OCI-LY1 (cell line): ENCODE measurements around the gene ZP1.

Source experiments
- H2AFZ ChIP-seq: fragments of 200-600 bp; sonication (generic), shearing (Covaris generic); 2 replicates; pipeline ENCODE4 v1.6.0; 2014; ENCODE audit warnings: antibody characterized with exemption, mild to moderate bottlenecking, low read length
- H3F3A ChIP-seq: fragments of 200-600 bp; sonication (generic), shearing (Covaris generic); 2 replicates; pipeline ENCODE4 v1.6.0; 2014; ENCODE audit warnings: mild to moderate bottlenecking, antibody characterized with exemption, low read length, moderate library complexity; ENCODE audit not compliant: insufficient read depth
- H3K27ac ChIP-seq: fragments of 200-600 bp; sonication (generic); 2 replicates; pipeline ENCODE4 v1.5.1; 2014; ENCODE audit warnings: low read length, mixed run types, mild to moderate bottlenecking, low read depth; ENCODE audit not compliant: poor library complexity, severe bottlenecking
- H3K27me3 ChIP-seq: fragments of 200-600 bp; sonication (generic); 2 replicates; pipeline ENCODE4 v1.6.0; 2014; ENCODE audit warnings: antibody characterized with exemption, mild to moderate bottlenecking, low read length, moderate library complexity; ENCODE audit not compliant: insufficient read depth
- H3K36me3 ChIP-seq: fragments of 200-600 bp; sonication (generic); 2 replicates; pipeline ENCODE4 v1.6.1; 2014; ENCODE audit warnings: mild to moderate bottlenecking, antibody characterized with exemption, low read length, moderate library complexity, mixed read lengths; ENCODE audit not compliant: insufficient read depth
- H3K4me1 ChIP-seq: fragments of 200-600 bp; sonication (generic); 2 replicates; pipeline ENCODE4 v1.5.1; 2014; ENCODE audit warnings: mild to moderate bottlenecking, low read length, moderate library complexity; ENCODE audit not compliant: insufficient read depth, severe bottlenecking
- H3K4me2 ChIP-seq: fragments of 200-600 bp; sonication (generic), shearing (Covaris generic); 2 replicates; pipeline ENCODE4 v1.6.1; 2014; ENCODE audit warnings: low read length
- H3K4me3 ChIP-seq: fragments of 200-600 bp; sonication (generic); 2 replicates; pipeline ENCODE4 v1.5.1; 2014; ENCODE audit warnings: low read length, low read depth, mild to moderate bottlenecking, mixed read lengths; ENCODE audit not compliant: poor library complexity, severe bottlenecking
- H3K79me2 ChIP-seq: fragments of 200-600 bp; shearing (Covaris generic); 2 replicates; pipeline ENCODE4 v1.6.1; 2016; ENCODE audit warnings: mixed run types, low read length, mixed read lengths; ENCODE audit not compliant: insufficient read depth
- H3K9ac ChIP-seq: fragments of 200-600 bp; sonication (generic), shearing (Covaris generic); 2 replicates; pipeline ENCODE4 v1.6.1; 2014; ENCODE audit warnings: mild to moderate bottlenecking, low read length, mixed read lengths
- H3K9me2 ChIP-seq: fragments of 200-600 bp; sonication (generic), shearing (Covaris generic); 2 replicates; pipeline ENCODE4 v1.6.1; 2014; ENCODE audit warnings: low read depth, mild to moderate bottlenecking, low read length, mixed read lengths
- H3K9me3 ChIP-seq: fragments of 200-600 bp; shearing (Covaris generic); 2 replicates; pipeline ENCODE4 v1.6.1; 2014; ENCODE audit warnings: low read length, mixed read lengths
- H4K20me1 ChIP-seq: fragments of 200-600 bp; sonication (generic), shearing (Covaris generic); 2 replicates; pipeline ENCODE4 v1.6.0; 2016; ENCODE audit warnings: mild to moderate bottlenecking, low read length; ENCODE audit not compliant: insufficient read depth
- EZH2 ChIP-seq: fragments of 200-600 bp; sonication (generic), shearing (Covaris generic); IDR thresholded peaks from 2 replicates; pipeline ENCODE4 v1.8.0; 2017; ENCODE audit warnings: borderline replicate concordance, mixed run types, mild to moderate bottlenecking, antibody characterized with exemption, low read length, moderate library complexity, mixed read lengths
- TF ChIP-seq, protein P1 (sequence below): fragments of 200-600 bp; sonication (generic), shearing (Covaris generic); IDR thresholded peaks from 2 replicates; pipeline ENCODE4 v1.5.1; 2017; ENCODE audit warnings: mild to moderate bottlenecking, antibody characterized with exemption, low read length, moderate library complexity, mixed read lengths

The ZP1 gene

DNA sequence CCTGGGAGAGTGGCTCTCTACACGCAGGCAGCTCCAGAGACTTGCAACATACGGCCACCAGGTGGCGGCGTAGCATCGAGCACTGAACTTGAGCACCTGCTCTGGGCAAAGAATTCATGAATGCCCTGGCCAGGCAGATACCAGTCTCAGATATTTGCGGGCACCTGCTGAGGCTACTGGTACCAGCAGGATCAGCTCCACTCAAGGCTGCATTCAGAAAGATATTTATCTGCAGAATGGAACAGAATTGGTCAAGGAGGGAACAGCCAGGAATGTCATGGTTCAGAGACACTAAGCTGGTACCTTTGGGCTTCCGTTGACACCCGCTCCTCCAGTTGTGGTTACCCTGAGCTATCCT, 36.2 kb upstream of the ZP1 start:
- no peak overlapping the region for H3K27ac ChIP-seq
- peaks cover 7% of the 10 kb centered on the region for H3K4me1 ChIP-seq
- H3K4me3 ChIP-seq, result no peak overlapping the region
- no peaks in the 10 kb centered on the region for H3K36me3 ChIP-seq
- no peak overlapping the region for H3K4me2 ChIP-seq
- H2AFZ ChIP-seq, result no peak overlapping the region
- H3K79me2 ChIP-seq, result no peaks in the 10 kb centered on the region
- H3F3A ChIP-seq, result no peaks in the 10 kb centered on the region
- no peak overlapping the region for H3K9ac ChIP-seq
- no peaks in the 10 kb centered on the region for H3K9me2 ChIP-seq
- H3K9me3 ChIP-seq, result no peaks in the 10 kb centered on the region
- no peaks in the 10 kb centered on the region for H4K20me1 ChIP-seq
- no peaks in the 10 kb centered on the region; the same call in 1 of the 2 replicates for H3K27me3 ChIP-seq
- TF ChIP-seq, protein P1, sequence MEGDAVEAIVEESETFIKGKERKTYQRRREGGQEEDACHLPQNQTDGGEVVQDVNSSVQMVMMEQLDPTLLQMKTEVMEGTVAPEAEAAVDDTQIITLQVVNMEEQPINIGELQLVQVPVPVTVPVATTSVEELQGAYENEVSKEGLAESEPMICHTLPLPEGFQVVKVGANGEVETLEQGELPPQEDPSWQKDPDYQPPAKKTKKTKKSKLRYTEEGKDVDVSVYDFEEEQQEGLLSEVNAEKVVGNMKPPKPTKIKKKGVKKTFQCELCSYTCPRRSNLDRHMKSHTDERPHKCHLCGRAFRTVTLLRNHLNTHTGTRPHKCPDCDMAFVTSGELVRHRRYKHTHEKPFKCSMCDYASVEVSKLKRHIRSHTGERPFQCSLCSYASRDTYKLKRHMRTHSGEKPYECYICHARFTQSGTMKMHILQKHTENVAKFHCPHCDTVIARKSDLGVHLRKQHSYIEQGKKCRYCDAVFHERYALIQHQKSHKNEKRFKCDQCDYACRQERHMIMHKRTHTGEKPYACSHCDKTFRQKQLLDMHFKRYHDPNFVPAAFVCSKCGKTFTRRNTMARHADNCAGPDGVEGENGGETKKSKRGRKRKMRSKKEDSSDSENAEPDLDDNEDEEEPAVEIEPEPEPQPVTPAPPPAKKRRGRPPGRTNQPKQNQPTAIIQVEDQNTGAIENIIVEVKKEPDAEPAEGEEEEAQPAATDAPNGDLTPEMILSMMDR, result peak; percentile 93
- no peak for TF ChIP-seq EZH2

DNA sequence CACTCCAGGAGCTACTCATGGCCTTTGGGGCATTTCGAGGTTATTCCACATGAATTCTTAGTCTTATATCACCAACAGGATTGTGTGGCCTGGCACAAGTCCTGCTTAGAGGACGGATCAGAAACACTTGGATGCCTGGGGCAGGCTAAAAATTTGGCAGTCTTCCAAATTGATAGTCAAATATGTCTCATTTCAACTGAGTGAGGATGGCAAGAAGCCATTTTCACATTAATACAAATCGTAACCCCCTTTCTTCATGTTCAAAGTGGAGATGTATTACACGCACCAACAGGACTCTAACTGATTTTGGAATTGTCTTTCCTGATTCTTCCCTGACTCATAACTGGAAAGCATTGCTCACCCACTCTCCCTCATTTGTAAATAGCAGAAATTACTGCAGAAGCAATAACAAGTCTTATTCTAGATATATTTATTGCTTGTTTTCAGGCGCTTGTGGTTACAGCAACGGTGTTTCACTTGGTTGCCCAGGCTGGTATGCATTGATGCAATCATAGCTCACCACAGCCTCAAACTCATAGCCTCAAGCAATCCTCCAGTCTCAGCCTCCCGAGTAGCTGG, 35.8 kb upstream of the ZP1 start:
- Histone ChIP-seq H3K9ac (no peak overlapping the region), H2AFZ (no peak overlapping the region), H4K20me1 (no peaks in the 10 kb centered on the region), H3K4me2 (no peak overlapping the region), H3K4me1 (peaks cover 7% of the 10 kb centered on the region), H3K36me3 (no peaks in the 10 kb centered on the region), H3K4me3 (no peak overlapping the region), H3K9me2 (no peaks in the 10 kb centered on the region), H3F3A (no peaks in the 10 kb centered on the region), H3K79me2 (no peaks in the 10 kb centered on the region), H3K27me3 (no peaks in the 10 kb centered on the region; the same call in 1 of the 2 replicates), H3K27ac (no peak overlapping the region), H3K9me3 (no peaks in the 10 kb centered on the region)
- TF ChIP-seq EZH2, result no peak

DNA sequence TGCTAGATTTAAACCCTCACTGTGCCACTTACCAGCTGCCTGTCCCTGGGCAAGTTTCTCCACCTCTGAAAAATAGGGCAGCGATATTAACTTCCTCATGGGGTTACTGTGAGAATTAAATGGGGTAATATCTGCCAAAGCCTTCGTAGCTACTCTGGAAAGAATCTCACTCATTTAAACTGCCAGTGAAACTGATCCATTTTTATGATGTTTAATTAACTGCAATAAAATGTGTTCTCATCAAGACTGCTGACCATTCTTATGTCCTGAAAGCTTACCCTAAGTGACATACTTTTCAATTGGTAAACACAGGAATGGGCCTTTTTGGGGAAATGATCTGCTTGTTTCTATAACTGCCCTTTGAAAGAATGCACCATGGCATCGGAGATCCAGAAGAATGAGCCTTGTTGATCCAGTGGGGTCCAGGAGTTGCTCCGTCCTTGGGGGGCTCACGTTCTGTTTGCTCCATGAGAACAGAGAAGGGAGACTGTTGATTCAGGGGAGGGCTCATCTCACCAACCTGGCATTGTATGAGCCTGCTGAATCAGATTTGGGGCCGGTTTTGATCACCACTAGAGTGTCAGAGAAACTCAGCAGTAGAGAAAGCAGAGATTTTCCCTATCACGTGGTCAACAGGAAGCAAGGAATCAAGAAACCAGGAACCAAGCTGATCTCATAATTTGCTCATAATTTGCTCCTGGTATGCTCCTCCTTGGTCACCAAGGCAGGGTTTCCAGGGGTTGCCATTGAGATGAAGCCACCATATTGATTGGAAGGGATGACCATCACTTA, 32.4 kb upstream of the ZP1 start:
- Histone ChIP-seq H3K4me2 (no peak overlapping the region), H3K9ac (no peak overlapping the region), H4K20me1 (no peaks in the 10 kb centered on the region), H3K36me3 (no peaks in the 10 kb centered on the region), H3K4me1 (peaks cover 7% of the 10 kb centered on the region), H3K9me2 (no peaks in the 10 kb centered on the region), H3K27me3 (no peaks in the 10 kb centered on the region; the same call in 1 of the 2 replicates), H2AFZ (no peak overlapping the region), H3K27ac (no peak overlapping the region), H3K79me2 (no peaks in the 10 kb centered on the region), H3K4me3 (no peak overlapping the region), H3F3A (no peaks in the 10 kb centered on the region), H3K9me3 (no peaks in the 10 kb centered on the region)
- TF ChIP-seq EZH2, result no peak
- TF ChIP-seq, protein P1, result no peak
